Effector memory CD4-positive, alpha-beta T cell (primary cell): Measurements from ENCODE around the gene MAML1.

Experiments used
- DNase-seq, 3 donors: peaks; one replicate each; pipeline ENCODE4 v3.0.0-alpha.2; 2020
- H3K27ac ChIP-seq: 2 replicates; pipeline ENCODE4 v1.7.0; 2013; ENCODE audit warnings: mild to moderate bottlenecking, low read length, moderate library complexity; ENCODE audit not compliant: insufficient read depth, poor library complexity, severe bottlenecking
- H3K27me3 ChIP-seq: replicated peaks from 2 replicates; pipeline ENCODE4 v1.7.0; 2013; ENCODE audit warnings: mild to moderate bottlenecking, low read length; ENCODE audit not compliant: insufficient read depth, control insufficient read depth, poor library complexity, severe bottlenecking
- H3K36me3 ChIP-seq: 2 replicates; pipeline ENCODE4 v1.7.0; 2013; ENCODE audit warnings: mild to moderate bottlenecking, low read length, moderate library complexity; ENCODE audit not compliant: control insufficient read depth, insufficient read depth
- H3K4me1 ChIP-seq: 2 replicates; pipeline ENCODE4 v1.7.0; 2013; ENCODE audit warnings: low read length, mild to moderate bottlenecking; ENCODE audit not compliant: control insufficient read depth, insufficient read depth, poor library complexity, severe bottlenecking
- H3K4me3 ChIP-seq: 2 replicates; pipeline ENCODE4 v1.7.0; 2013; ENCODE audit warnings: low read length, low read depth, mild to moderate bottlenecking; ENCODE audit not compliant: insufficient read depth, poor library complexity, severe bottlenecking
- H3K9me3 ChIP-seq: 2 replicates; pipeline ENCODE4 v1.7.0; 2013; ENCODE audit warnings: mild to moderate bottlenecking, low read length, moderate library complexity; ENCODE audit not compliant: control insufficient read depth

MAML1 gene

DNA sequence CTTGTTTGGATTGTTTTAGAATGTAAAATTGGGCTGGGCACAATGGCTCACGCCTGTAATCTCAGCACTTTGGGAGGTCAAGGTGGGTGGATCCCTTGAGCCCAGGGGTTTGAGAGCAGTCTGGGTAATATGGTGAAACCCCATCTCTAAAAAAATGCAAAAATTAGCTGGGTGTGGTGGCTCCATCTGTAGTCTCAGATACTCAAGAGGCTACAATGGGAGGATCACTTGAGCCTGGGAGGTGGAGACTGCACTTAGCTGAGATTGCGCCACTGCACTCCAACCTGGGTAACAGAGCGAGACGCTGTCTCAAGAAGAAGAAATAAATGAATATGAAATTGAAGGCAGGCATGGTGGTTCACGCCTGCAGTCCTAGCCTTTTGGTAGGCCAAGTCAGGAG, 21.3 kb downstream of the MAML1 start:
- Histone ChIP-seq H3K9me3 (no peaks in the 10 kb centered on the region), H3K27ac (no peak overlapping the region)
- no peak for DNase-seq

DNA sequence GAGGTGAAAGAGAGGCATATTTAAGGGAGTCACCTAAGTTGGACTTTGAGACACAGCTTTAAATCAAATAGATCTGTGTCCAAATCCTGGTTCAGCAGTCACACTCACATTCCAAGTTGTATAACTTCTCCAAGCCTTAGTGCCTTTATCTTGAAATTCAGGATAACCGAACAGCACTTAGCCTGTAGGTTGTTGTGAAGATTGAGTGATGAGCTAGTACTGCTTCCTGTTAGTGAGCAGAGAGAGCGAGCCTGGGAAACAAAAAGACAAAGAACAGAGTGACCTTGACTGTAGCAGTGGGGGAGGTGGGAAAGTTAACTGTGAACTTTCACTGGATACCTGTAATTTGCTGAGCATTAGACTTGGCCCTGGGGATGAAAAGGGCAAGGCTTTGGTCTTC, 22.4 kb downstream of the MAML1 start:
- no peaks in the 10 kb centered on the region for H3K36me3 ChIP-seq
- H3K4me1 ChIP-seq: peaks cover 6% of the 10 kb centered on the region
- no peak for DNase-seq
- H3K27ac ChIP-seq: peak overlapping the region; percentile 12
- H3K4me3 ChIP-seq: no peak overlapping the region
- H3K27me3 ChIP-seq: no peaks in the 10 kb centered on the region
- H3K9me3 ChIP-seq: no peaks in the 10 kb centered on the region

More for the DNA sequence above, 21.3 kb downstream of the MAML1 start:
- H3K4me1 ChIP-seq: peaks cover 6% of the 10 kb centered on the region
- no peak overlapping the region for H3K4me3 ChIP-seq
- no peaks in the 10 kb centered on the region for H3K27me3 ChIP-seq
- peaks cover 5% of the 10 kb centered on the region for H3K36me3 ChIP-seq

- Histone ChIP-seq H3K4me1 (peaks cover 13% of the 10 kb centered on the region), H3K27me3 (no peaks in the 10 kb centered on the region), H3K36me3 (no peaks in the 10 kb centered on the region), H3K4me3 (no peak overlapping the region), H3K9me3 (no peaks in the 10 kb centered on the region), H3K27ac (no peak overlapping the region)
- DNase-seq: no peak
Observed at GRCh38 chr5:179758955-179759354, 26.3 kb downstream of the MAML1 start.

DNA sequence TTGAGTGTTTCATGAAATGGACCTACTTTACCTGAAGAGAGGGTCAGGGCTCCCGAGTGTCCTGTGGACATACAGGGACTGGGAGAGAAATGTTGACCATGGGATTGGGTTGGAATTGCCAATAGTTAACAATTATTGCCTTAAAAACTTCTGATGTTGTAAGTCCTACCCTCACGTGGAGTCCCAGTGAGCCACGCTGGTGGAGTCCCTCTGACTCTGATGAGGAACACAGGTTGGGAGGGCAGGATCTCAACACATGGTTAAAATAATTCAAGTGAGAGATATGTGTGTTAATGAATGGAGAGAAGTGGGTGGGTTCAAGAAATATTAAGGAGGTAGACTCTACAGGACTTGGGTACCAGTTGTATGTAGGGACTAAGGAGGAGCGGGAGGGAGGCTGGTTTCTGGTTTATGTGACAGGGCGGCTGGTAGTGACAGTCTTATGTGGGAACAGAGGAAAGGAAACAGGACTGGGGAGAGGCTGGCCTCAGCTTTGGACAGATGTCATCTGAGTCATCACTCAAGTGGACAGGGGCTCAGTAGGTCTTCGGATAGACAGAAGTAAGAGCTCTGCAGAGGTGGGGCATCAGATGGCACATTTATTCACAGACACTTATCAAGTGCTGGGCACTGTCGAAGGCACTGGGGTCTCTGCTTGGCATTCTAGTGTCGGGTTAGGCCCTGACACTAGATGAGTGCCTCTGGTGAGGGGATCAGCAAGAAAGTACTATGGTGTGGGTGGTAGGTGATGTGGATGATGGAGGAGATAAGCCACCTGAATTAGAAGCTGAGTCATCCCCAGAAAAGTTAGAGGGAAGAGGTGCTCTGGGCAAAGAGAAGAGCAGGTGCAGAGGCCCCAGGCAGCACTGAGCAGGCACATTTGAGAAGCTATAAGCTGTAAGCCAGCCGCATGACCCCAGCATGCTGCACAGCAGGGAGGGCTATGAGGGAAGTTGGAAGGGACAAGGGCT, 27.2 kb downstream of the MAML1 start:
- Histone ChIP-seq H3K4me1 (peaks cover 7% of the 10 kb centered on the region), H3K4me3 (no peak overlapping the region), H3K36me3 (no peaks in the 10 kb centered on the region), H3K27ac (no peak overlapping the region), H3K9me3 (no peaks in the 10 kb centered on the region), H3K27me3 (no peaks in the 10 kb centered on the region)
- no peak for DNase-seq

DNA sequence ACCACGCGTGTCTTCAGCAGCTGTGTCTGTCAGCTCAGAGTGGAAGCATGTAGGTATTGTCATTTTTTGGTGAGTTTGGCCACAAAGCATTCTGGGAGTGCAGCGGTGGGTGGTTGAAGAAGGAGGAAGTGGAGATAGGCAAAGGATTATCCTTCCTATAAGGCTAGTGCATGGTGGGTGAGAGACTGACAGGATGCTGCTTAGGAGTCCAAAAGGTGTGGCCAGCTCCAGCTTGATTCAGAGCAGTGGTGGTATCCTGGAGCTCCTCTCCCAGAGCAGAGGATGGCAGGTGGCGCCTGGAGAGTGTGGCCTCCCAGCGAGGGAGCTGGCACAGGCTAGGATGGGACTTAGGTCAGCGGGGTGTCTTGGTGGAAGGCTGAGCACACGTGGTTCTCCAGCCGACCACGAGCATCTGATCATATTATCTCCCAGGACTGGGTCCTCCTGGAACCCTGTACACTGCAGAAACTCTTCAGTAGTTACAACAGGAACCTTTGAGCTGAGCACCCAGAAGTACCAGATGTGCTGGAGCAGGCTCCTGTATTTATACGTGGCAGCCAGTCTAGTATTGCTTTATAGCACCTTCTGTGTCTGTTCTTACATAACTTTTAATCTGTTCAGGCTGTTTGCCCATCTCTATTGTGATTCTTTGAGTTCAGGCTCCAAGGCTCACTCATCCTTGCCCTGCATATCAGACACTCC, 29.6 kb downstream of the MAML1 start:
- no peak overlapping the region for H3K4me3 ChIP-seq
- H3K27ac ChIP-seq: peak overlapping the region; percentile 16
- H3K27me3 ChIP-seq: no peaks in the 10 kb centered on the region
- H3K4me1 ChIP-seq: peaks cover 7% of the 10 kb centered on the region
- H3K9me3 ChIP-seq: no peaks in the 10 kb centered on the region
- DNase-seq: peak in 2 of 3 donors; percentile 6 to 8
- peaks cover 23% of the 10 kb centered on the region for H3K36me3 ChIP-seq

DNA sequence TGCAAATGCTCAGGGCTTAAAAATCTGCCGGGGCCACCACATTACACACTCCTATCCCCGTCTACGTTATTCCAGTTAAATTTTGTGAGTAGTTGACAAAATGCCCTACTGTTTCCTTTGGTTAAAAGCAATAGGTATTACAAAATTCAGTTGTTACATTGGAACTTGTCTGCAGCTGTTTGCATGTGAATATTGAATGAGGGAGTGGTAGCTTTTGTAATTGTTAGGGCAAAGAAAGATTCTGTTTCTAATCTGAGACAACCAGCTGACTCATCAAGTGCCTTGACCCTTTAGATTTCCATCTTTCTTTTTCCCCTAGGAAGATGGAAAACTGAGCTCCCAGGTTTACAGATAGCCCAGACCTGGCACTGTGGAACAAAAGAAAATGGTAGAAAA, 30.2 kb downstream of the MAML1 start:
- no peak for DNase-seq
- H3K9me3 ChIP-seq: no peaks in the 10 kb centered on the region
- no peak overlapping the region for H3K27ac ChIP-seq
- no peak overlapping the region for H3K4me3 ChIP-seq
- peaks cover 7% of the 10 kb centered on the region for H3K4me1 ChIP-seq
- H3K36me3 ChIP-seq: peaks cover 23% of the 10 kb centered on the region
- no peaks in the 10 kb centered on the region for H3K27me3 ChIP-seq

DNA sequence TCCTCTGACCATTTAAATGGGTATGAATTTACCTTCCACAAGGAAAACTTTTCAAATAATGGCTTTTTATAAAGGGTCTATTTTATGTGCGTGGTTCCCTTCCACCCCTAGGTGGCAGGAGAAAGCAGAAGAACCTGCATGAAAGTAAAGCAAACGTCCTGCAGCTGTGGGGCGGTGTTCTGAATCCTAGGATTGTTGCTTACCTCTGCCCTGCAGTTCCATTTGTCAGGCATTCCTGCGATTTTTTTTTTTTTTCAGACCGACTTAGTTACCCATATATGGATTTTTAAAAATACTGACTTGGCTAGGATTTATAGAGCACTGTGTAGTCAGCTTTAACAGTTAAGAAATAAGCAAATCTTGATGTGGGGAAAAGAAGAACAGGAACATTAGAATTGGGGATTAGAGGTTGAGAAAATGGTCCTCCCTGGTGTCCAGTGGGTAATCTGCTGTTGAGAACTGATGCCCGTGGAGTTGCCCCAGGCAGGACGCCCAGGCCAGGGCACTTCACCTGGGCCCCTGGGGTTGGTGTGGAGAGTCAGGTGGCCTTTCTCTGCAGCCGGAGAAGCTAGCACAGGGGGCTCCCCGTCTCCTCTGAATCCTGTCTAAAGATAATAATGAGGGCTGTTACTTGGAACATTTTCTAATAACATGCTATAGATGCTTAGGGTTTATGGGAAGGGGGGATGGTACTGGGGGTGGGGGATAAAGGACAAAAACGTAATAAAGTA, 30.8 kb downstream of the MAML1 start:
- no peak overlapping the region for H3K27ac ChIP-seq
- peaks cover 7% of the 10 kb centered on the region for H3K4me1 ChIP-seq
- no peaks in the 10 kb centered on the region for H3K27me3 ChIP-seq
- H3K4me3 ChIP-seq: no peak overlapping the region
- peak; percentile 19 to 40 (median 21) for DNase-seq
- H3K36me3 ChIP-seq: peaks cover 25% of the 10 kb centered on the region
- H3K9me3 ChIP-seq: no peaks in the 10 kb centered on the region

DNA sequence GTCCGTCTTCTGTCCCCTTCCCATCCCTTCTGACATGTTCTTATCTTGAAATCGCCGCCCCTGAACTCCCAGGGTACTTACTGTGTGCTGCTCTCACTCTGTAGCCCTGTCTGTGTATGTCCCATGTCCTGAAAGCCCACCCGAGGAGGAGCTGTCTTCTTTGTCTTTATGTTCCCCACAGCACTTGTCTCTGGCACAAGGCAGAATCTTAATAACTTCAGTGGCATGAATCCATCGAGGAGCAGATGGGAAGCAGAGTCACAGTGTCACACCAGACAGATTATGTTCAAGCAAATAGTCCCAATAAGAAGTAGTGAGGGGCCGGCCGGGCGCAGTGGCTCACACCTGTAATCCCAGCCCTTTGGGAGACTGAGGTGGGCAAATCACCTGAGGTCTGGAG, 31.4 kb downstream of the MAML1 start:
- no peak for DNase-seq
- Histone ChIP-seq H3K4me1 (peaks cover 7% of the 10 kb centered on the region), H3K36me3 (peaks cover 32% of the 10 kb centered on the region), H3K9me3 (no peaks in the 10 kb centered on the region), H3K27me3 (no peaks in the 10 kb centered on the region), H3K27ac (no peak overlapping the region), H3K4me3 (no peak overlapping the region)

DNA sequence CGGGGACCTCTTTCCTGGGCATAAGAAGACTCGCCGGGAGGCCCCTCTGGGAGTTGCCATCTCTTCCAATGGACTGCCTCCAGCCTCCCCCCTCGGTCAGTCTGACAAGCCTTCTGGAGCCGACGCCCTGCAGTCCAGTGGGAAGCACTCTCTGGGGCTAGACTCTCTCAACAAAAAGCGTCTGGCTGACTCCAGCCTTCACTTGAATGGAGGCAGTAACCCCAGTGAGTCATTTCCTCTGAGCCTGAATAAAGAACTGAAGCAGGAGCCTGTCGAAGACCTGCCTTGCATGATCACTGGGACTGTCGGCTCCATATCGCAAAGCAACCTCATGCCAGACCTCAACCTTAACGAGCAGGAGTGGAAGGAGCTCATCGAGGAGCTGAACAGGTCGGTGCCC, 32.8 kb downstream of the MAML1 start:
- Histone ChIP-seq H3K36me3 (peaks cover 42% of the 10 kb centered on the region), H3K27ac (no peak overlapping the region), H3K27me3 (no peaks in the 10 kb centered on the region), H3K9me3 (no peaks in the 10 kb centered on the region), H3K4me3 (no peak overlapping the region), H3K4me1 (peaks cover 7% of the 10 kb centered on the region)
- DNase-seq: no peak
